Measurements from ENCODE around the gene MARS1.
"Not testable (repeated sequence)": the region's sequence is repeated elsewhere in the genome, so short reads cannot be mapped to it uniquely, and the experiment has no call there.

MARS1 gene

DNA sequence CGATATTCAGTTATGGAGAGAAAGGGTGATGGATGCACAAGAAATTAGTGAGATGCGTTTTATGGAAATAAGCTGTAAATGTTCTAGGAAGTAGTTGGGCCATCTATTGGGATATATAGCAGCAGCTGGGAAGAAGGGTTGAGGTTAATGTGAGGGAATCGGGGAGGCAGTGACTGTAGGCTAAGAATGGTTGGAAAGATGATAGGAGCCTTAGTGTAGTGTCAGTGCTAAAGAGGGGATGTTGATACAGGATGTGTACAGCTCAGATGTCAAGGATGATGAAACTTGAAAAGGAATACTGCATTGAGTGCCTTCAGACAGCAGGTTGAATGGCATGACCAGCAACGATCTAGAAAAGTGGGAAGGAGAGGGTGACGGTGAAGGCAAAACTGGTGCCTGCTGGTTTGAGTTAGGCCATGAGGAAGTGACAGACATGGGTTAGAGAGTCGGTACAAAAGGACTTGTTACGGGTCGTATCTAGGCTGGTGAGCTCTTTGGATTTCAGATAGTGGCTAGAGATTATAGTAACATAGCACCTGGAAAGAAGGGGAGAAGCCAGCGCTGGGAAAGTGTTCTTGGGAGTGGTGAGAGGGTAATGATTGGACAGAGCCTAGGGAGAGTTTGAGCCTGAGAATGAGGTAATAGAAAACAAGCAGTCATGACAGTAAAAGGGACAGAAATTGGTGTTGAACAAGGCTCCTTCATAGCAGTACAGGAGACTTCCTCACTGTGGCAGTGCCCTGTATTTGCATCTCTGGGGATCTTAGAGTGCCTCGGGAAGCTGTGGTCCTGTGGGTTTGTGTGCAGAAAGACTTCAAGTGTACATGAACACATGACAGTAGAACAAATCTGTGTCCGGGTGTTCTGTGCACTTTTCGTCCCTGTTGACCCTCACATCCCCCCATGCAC lies 9.6 kb downstream of the MARS1 start:
- in situ Hi-C loops (cut with MboI; ENCODE audit: low sequenced_read_pairs, unreplicated experiment): no loop called here
- TF ChIP-seq, protein P1, sequence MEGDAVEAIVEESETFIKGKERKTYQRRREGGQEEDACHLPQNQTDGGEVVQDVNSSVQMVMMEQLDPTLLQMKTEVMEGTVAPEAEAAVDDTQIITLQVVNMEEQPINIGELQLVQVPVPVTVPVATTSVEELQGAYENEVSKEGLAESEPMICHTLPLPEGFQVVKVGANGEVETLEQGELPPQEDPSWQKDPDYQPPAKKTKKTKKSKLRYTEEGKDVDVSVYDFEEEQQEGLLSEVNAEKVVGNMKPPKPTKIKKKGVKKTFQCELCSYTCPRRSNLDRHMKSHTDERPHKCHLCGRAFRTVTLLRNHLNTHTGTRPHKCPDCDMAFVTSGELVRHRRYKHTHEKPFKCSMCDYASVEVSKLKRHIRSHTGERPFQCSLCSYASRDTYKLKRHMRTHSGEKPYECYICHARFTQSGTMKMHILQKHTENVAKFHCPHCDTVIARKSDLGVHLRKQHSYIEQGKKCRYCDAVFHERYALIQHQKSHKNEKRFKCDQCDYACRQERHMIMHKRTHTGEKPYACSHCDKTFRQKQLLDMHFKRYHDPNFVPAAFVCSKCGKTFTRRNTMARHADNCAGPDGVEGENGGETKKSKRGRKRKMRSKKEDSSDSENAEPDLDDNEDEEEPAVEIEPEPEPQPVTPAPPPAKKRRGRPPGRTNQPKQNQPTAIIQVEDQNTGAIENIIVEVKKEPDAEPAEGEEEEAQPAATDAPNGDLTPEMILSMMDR (IDR thresholded peaks at IDR 0.05; ENCODE audit: borderline replicate concordance, control extremely low read depth, extremely low read depth, insufficient read depth, missing control alignments): no peak
- no peak for DNase-seq (ENCODE audit: low spot score)

DNA sequence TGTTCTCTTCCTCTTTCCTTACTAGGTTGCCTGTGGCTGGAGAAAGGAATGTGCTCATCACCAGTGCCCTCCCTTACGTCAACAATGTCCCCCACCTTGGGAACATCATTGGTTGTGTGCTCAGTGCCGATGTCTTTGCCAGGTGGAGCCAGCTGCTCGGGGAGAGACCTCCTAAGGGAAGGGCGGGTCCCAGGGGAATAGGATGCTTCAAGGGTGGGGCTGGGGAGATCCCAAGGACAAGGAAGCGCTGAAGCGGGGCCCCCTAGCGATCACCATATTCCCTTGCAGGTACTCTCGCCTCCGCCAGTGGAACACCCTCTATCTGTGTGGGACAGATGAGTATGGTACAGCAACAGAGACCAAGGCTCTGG lies 10.2 kb downstream of the MARS1 start:
- TF ChIP-seq, protein P1 (IDR thresholded peaks at IDR 0.05; ENCODE audit: borderline replicate concordance, control extremely low read depth, extremely low read depth, insufficient read depth, missing control alignments): no peak
- in situ Hi-C loops (cut with MboI; ENCODE audit: low sequenced_read_pairs, unreplicated experiment): no loop called here
- no peak for DNase-seq (ENCODE audit: low spot score)

DNA sequence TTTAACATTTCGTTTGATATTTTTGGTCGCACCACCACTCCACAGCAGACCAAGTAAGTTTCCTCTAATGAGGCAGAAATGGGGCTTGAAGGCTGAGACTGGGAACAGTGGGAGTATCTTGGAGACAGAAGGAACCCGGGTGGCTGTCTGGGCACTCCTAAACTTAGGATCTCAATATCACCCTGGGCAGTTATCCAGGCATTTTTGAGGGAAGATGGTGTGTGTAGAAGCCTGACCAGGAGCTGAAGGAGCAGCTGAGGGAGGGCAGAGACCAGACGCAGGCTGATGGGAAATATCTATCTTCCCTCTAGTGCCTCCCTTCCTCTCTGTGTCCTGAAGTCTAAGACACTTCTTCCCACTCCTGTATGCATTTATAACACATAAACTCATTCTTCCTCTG lies 10.7 kb downstream of the MARS1 start:
- DNase-seq (ENCODE audit: low spot score): no peak
- TF ChIP-seq, protein P1 (IDR thresholded peaks at IDR 0.05; ENCODE audit: borderline replicate concordance, control extremely low read depth, extremely low read depth, insufficient read depth, missing control alignments): no peak
- in situ Hi-C loops (cut with MboI; ENCODE audit: low sequenced_read_pairs, unreplicated experiment): no loop called here

DNA sequence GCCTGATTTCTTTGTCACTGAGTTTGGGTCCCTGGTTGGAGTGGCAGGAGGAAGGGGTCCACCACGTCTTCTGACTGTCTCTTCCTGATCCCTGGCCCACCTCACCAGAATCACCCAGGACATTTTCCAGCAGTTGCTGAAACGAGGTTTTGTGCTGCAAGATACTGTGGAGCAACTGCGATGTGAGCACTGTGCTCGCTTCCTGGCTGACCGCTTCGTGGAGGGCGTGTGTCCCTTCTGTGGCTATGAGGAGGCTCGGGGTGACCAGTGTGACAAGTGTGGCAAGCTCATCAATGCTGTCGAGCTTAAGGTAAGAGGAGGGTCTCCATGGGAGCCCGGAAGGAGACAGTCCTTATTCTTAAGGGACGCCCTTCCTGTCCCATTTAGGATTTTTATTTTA lies 12.3 kb downstream of the MARS1 start:
- DNase-seq (ENCODE audit: low spot score): no peak
- TF ChIP-seq, protein P1 (IDR thresholded peaks at IDR 0.05; ENCODE audit: borderline replicate concordance, control extremely low read depth, extremely low read depth, insufficient read depth, missing control alignments): no peak
- in situ Hi-C loops (cut with MboI; ENCODE audit: low sequenced_read_pairs, unreplicated experiment): no loop called here

DNA sequence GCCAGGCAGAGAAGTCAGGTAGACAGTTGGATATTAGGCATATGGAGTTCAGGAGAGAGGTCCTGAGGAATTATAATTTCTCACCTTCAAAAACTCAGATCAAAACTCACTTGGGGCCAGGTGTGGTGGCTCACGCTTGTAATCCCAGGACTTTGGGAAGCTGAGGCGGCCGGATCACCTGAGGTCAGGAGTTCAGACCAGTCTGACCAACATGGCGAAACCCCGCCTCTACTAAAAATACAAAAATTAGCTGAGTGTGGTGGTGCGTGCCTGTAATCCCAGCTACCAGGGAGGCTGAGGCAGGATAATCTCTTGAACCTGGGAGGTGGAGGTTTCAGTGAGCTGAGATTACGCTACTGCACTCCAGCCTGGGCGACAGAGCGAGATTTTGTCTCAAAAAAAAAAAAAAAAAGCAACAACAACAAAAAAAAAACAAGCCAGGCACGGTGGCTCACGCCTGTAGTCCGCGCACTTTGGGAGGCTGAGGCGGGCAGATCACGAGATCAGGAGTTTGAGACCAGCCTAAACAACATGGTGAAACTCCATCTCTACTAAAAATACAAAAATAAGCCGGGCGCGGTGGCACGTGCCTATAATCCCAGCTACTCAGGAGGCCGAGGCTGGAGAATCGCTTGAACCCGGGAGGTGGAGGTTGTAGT lies 14.6 kb downstream of the MARS1 start:
- in situ Hi-C loops (cut with MboI; ENCODE audit: low sequenced_read_pairs, unreplicated experiment); DNase-seq (ENCODE audit: low spot score): not testable (repeated sequence)

DNA sequence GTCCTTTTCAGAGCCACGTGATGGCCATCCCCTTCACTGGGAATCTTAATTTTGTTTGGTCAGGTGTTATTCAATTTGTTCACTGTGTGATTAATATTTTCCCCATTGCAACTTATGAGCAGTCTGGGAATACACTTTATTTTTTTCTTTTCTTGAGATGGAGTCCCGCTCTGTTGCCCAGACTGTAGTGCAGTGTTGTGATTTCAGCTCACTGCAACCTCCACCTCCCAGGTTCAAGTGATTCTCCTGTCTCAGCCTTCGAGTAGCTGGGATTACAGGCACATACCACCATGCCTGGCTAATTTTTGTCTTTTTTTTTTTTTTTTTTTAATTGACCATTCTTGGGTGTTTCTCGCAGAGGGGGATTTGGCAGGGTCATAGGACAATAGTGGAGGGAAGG lies 18.7 kb downstream of the MARS1 start:
- DNase-seq (ENCODE audit: low spot score); in situ Hi-C loops (cut with MboI; ENCODE audit: low sequenced_read_pairs, unreplicated experiment): not testable (repeated sequence)

DNA sequence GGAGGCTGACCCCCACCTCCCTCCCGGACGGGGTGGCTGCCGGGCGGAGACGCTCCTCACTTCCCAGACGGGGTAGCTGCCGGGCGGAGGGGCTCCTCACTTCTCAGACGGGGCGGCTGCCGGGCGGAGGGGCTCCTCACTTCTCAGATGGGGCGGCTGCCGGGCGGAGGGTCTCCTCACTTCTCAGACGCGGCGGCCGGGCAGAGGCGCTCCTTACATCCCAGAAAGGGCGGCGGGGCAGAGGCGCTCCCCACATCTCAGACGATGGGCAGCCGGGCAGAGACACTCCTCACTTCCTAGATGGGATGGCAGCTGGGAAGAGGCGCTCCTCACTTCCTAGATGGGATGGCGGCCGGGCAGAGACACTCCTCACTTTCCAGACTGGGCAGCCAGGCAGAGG lies 19.9 kb downstream of the MARS1 start:
- DNase-seq (ENCODE audit: low spot score); in situ Hi-C loops (cut with MboI; ENCODE audit: low sequenced_read_pairs, unreplicated experiment): not testable (repeated sequence)

DNA sequence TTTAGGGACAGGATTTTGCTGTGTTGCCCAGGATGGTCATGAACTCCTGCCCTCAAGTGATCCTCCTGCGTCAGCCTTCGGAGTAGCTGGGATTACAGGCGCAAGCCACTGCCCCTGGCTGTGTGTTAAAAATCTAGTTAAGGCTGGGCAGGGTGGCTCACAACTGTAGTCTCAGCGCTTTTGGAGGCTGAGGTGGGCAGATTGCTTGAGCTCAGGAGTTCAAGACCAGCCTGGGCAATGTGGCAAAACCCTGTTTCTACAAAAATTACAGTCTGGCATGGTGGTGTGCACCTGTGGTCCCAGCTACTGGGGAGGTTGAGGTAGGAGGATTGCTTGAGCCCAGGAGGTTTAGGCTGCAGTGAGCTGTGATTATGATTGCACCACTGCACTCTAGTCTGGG lies 23.3 kb downstream of the MARS1 start:
- no peak for DNase-seq (ENCODE audit: low spot score)
- in situ Hi-C loops (cut with MboI; ENCODE audit: low sequenced_read_pairs, unreplicated experiment): no loop called here
- TF ChIP-seq, protein P1 (IDR thresholded peaks at IDR 0.05; ENCODE audit: borderline replicate concordance, control extremely low read depth, extremely low read depth, insufficient read depth, missing control alignments): no peak

Measured in GM13976 (cell line).